LNCaP clone FGC (cell line): ENCODE results near the gene SCAF11.
A peak's percentile ranks its signal among the peaks of the same experiment; 100 is the strongest.

Source experiments
- DNase-seq: peaks from one replicate; pipeline ENCODE4 v3.0.0-alpha.2; 2011; ENCODE audit warnings: low read depth
- H3K4me3 ChIP-seq: 2 replicates; pipeline ENCODE4 v1.5.1; 2011; ENCODE audit warnings: mild to moderate bottlenecking, low read depth, low read length, control low read depth
- TF ChIP-seq, protein P1 (sequence below): IDR thresholded peaks from 2 replicates; pipeline ENCODE4 v1.5.1; 2012; ENCODE audit warnings: mild to moderate bottlenecking; ENCODE audit not compliant: control insufficient read depth, insufficient read depth; ENCODE audit errors: extremely low read depth

Gene SCAF11

DNA sequence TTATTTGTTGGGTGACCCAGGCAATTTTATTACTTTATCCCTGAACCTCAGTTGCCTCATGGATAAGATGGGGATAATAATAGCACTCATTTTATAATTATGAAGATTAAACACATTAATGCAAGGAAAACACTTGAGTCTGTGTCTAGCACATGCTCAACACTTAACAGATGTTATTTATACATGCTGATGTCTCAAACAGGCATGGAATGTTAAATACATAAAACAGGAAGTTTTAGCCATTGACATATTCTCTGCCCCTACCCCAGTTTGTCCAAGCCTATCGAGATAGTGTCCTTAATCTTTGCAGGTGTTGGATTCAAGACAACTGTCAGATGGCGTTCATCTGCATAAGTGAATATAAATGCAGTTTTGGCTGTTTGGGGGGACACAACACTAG is 109.8 kb downstream of the SCAF11 start:
- H3K4me3 ChIP-seq, result no peak overlapping the region
- DNase-seq, result no peak
- TF ChIP-seq, protein P1, sequence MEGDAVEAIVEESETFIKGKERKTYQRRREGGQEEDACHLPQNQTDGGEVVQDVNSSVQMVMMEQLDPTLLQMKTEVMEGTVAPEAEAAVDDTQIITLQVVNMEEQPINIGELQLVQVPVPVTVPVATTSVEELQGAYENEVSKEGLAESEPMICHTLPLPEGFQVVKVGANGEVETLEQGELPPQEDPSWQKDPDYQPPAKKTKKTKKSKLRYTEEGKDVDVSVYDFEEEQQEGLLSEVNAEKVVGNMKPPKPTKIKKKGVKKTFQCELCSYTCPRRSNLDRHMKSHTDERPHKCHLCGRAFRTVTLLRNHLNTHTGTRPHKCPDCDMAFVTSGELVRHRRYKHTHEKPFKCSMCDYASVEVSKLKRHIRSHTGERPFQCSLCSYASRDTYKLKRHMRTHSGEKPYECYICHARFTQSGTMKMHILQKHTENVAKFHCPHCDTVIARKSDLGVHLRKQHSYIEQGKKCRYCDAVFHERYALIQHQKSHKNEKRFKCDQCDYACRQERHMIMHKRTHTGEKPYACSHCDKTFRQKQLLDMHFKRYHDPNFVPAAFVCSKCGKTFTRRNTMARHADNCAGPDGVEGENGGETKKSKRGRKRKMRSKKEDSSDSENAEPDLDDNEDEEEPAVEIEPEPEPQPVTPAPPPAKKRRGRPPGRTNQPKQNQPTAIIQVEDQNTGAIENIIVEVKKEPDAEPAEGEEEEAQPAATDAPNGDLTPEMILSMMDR, result no peak

DNA sequence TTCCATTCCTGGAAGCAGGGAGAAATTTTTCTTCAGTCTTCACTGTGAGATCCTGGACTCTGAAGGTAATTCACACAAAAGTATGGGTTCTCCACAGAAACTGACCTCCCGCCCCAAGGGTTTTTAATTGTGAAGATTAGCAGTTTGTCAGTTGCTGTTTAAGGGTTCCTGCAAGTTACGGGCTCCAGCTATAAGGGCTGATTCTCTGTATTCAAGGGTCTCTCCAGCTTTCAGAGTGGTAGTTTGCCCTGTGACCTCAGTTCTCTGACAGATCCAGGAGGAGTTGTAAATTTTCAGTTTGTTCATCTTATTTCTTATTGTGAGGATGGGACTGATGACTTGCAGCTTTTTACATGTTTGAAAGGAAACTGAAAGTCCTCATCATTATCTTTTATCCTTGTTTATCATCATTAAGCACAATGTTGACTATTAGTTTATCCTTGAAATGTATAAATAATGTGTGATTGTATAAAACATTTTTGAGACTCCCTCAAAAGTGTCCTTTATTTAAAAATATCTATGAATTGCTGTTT is 110.9 kb downstream of the SCAF11 start:
- DNase-seq, result no peak
- TF ChIP-seq, protein P1, result no peak
- no peak overlapping the region for H3K4me3 ChIP-seq

DNA sequence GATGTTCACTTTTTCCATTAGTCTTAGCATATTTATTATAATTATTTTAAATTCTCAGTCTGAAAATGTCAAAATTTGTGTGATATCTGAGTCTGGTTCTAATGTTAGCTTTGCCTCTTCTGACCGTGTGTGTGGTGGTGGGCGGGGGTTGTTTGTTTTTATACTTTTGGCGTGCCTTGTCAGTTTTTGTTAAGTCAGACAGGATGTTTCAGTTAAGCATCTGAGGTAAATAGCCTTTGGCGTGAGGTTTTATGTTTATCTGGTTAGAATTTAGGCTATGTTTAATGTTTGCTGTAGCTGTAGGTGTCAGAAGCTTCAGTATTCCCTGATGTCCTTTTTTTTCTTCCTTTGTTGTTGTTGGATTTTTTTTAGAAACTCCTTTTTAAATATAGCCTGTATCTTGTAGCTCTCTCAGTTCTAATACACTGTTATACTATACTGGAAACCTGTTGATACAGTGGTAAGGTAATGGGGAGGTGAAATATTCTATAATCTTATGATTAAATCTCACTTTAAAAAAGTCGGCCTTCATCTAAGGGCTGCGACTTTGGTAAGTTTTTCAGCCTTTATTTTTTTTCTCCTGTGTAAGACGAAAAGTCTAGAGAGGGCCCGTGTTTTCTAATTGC is 111.6 kb downstream of the SCAF11 start:
- peak; percentile 28 for DNase-seq
- 0 out of 2 replicates have a peak overlapping the region, but pooled peaks have one; percentile 3 for H3K4me3 ChIP-seq

DNA sequence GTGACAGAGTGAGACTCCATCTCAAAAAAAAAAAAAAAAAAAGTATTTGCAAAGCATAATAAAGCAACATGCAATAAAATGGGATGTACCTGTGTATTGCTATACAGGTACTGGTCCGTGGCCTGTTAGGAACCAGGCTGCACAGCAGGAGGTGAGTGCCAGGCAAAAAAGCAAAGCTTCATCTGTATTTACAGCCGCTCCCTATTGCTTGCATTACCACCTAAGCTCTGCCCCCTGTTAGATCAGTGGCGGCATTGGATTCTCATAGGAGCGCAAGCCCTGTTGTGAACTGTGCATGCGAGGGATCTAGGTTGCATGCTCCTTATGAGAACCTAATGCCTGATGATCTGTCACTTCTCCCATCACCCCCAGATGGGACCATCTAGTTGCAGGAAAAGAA is 113.3 kb downstream of the SCAF11 start:
- TF ChIP-seq, protein P1, result no peak
- DNase-seq, result no peak
- H3K4me3 ChIP-seq, result no peak overlapping the region

More for the DNA sequence above, 111.6 kb downstream of the SCAF11 start:
- TF ChIP-seq, protein P1, result no peak

DNA sequence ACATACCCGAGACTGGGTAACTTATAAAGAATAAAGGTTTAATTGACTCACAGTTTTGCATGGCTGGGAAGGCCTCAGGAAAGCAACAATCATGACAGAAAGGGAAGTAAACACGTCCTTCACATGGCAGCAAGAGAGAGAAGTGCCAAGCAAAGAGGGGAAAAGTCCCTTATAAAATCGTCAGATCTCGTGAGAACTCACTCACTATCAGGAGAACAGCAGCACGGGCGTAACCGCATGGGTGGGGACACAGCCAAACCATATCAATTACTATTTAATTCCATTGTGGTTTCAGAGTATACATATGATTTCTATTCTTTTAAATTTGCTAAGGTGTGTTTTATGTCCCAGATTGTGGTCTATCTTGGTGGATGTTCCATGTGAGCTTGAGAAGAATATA is 117.9 kb downstream of the SCAF11 start:
- no peak overlapping the region for H3K4me3 ChIP-seq
- TF ChIP-seq, protein P1, result no peak
- DNase-seq, result no peak
